Mammary epithelial cell (primary cell): ENCODE data around the gene CRACDL.

Experiments used
- EZH2 ChIP-seq: IDR thresholded peaks from 2 replicates; pipeline ENCODE4 v1.6.1; 2012; ENCODE audit warnings: low read length, inconsistent platforms, borderline replicate concordance
- TF ChIP-seq, protein P1 (sequence below), 2 donors: IDR thresholded peaks in 1 of 2; conservative IDR thresholded peaks in 1 of 2; 2 replicates each; pipeline ENCODE4 v1.5.1; 2011 to 2012; ENCODE audit warnings: inconsistent platforms in 2 of 2, low read length in 2 of 2, mild to moderate bottlenecking in 2 of 2, control low read depth in 1 of 2, low read depth in 1 of 2; ENCODE audit not compliant: insufficient read depth in 1 of 2; ENCODE audit errors: extremely low read depth in 1 of 2

DNA sequence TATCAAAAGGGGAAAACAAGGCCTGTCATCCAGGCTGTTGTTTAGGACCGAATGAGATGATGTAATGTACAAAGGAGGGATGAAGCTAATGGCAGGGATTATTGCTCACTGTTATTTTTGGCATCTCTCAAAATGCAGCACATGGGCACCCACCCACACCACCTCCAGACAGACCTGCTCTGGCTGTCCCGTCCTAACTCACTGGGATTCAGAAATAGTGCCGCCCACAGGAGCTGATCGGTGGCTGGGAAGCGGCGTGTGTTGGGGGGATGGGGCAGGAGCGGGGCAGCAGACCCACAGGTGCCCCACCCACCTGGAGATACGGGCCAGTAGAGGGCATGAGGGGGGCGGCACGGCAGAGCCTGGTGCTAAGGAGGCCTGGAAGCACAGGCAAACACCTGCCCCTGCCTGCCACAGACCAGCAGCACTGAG, 52.2 kb downstream of the CRACDL start:
- TF ChIP-seq EZH2: no peak
- TF ChIP-seq, protein P1, sequence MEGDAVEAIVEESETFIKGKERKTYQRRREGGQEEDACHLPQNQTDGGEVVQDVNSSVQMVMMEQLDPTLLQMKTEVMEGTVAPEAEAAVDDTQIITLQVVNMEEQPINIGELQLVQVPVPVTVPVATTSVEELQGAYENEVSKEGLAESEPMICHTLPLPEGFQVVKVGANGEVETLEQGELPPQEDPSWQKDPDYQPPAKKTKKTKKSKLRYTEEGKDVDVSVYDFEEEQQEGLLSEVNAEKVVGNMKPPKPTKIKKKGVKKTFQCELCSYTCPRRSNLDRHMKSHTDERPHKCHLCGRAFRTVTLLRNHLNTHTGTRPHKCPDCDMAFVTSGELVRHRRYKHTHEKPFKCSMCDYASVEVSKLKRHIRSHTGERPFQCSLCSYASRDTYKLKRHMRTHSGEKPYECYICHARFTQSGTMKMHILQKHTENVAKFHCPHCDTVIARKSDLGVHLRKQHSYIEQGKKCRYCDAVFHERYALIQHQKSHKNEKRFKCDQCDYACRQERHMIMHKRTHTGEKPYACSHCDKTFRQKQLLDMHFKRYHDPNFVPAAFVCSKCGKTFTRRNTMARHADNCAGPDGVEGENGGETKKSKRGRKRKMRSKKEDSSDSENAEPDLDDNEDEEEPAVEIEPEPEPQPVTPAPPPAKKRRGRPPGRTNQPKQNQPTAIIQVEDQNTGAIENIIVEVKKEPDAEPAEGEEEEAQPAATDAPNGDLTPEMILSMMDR (conservative IDR thresholded peaks at IDR 0.05 in 1 of 2, IDR thresholded peaks at IDR 0.05 in 1 of 2; ENCODE audit: extremely low read depth in 1 of 2, insufficient read depth in 1 of 2, low read depth in 1 of 2, low read length in 2 of 2): no peak
